GM21825 (cell line): Measurements from ENCODE around the gene MRPL23.

Experiments used
- ATAC-seq: cut with Tn5 transposase; IDR thresholded peaks from one replicate; pipeline ENCODE4 v1.9.1; 2021; ENCODE audit warnings: mild to moderate bottlenecking, moderate library complexity; ENCODE audit not compliant: unreplicated experiment

MRPL23 gene

DNA sequence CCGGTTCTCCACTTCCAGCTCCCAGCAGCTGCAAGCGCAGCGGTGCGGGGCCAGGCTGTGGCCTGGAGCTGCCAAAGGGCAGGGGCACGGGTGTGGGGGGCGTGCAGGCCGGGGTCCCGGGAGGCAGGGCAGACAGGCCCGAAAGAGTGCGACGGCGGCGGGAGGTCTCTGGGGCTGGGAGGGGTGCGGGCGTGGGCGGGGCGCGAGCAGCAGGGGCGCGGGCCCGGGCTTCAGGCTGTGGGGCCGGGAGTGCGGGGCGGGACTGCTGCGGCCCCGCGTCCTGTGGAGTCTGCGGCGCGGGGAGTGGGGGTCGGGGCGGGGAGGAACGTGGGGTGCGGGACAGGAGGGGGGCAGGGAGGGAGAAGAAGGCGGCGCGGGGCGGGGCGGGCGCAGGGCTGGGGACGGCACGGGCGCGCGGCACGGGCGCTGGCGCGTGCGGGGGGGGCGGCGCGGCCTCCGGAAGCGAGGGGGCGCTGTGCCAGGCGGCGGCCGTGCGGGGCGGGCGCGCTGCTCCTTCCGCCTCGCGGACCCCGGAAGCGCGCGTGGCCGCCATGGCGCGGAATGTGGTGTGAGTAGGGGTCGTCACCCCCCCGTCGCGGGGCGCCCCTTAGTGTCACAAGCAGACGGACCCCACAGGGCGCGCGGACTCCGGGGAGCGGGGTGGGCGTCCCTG is at the start of gene MRPL23:
Gene MRPL23, plus strand, starts transcription at position 521 of the 673 bp plus-strand sequence. Its CDS starts 31 bp downstream, at position 552.
- ATAC-seq = no peak

DNA sequence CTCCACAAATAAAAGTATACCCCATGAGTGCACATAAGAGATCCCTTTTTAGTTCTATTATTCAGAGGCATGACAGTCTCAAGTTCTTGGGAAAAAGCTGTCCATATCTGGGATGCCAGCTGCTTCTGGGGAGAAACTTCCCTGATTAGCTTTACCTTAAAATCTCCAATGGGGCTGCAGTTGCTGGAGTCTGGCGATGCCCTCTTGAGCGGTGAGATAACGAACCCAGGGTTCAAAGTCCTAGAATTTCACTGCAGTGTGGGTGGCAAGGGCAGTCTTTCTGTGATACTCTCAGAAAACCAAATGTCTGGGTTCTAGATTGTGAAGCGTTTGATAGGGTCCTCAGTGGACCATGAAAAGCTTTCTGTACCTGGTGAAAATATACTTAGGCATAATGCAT is 48.0 kb upstream of the MRPL23 start:
- ATAC-seq = no peak

DNA sequence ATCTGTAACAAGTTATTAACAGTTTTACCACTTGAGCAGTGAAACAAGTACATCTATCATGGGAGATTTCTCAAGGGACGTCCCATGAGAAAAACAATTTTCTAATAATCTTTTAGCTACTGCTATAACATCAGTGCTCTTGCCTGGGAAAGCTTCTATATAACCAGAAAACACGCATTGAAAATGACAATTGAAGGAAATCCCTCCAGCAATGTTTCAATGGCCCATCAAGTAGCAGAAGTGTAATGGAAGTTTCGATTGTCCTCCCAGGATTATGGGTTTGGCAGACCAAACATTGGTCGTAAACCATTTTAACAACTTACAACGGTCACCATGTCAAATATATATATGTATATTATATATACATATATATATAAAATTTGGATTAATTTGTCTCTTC is 47.4 kb upstream of the MRPL23 start:
- no peak for ATAC-seq

DNA sequence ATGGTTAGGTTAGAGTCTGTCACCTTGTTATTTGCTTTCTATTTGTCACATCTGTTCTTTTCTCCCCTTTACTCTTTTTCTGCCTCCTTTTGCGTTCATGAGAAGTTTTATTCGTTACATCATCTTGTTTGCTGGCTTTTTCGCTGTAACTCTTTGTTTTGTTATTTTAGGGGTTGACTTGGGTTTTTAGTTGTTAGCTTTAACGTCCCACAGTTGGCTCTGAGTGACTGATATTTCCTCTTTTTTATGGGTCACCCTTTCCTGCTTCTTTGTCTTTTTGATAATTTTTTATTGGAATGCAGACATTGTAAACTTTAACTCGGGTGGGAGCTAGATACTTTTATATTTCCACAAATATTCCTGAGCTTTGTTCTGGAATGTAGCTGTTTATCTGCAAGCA is 41.0 kb upstream of the MRPL23 start:
- ATAC-seq = no peak

DNA sequence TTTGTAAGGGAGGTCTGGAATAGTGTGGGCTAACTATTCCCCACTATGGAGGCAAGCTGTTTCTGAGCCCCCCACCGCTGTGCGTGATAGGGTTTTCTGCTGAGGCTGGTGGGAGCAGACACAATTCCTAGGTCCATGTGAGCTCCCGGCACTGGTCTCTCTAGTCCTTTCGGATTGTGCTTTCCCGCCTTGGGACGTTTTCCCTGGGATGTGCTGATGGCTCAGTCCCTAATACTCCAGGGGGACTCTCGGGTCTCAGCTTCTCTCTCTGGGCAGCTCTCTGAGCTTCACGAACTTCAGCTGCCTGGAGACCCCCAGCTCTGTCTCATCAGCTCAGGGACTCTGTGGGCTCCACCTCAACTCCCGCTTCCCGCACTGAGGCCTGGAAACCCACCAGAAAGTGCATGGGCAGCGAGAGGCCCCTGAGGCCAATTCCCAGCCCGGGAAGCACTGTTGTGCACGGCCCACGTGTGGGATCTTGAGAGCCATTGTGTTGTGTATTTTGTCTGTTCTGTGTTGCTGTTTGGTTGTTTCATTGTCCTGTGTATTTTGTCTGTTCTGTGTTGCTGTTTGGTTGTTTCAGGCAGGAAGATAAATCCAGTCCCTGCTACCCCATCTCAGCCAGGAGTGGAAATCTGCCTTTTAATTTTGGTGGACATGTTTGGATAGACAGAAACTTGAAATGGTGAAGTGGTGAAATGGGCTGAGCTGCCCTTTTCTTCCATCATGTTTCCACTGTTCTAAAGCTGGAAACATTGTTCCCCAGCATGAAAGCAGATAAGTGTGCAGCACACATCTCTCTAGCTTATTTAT is 40.3 kb upstream of the MRPL23 start:
- ATAC-seq = no peak

DNA sequence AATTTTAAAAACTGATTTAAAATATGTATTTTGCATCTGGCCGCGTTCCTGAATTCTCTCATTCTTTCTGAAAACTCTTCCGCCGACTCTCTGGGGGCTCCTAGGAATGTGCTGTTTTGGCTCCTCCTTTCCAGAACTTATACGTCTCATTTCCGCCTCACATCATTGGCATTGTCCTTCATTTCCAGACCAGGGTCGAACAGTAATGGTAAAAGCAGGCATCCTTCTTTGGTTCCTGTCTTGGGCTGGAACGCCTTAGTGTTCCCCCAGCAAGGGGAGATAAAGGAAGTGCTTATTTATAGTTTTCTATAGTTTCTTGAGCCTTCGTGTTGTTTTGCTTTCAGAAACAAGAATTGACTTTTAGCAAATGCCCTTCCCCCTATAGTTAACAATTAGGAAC is 38.5 kb upstream of the MRPL23 start:
- ATAC-seq = no peak

DNA sequence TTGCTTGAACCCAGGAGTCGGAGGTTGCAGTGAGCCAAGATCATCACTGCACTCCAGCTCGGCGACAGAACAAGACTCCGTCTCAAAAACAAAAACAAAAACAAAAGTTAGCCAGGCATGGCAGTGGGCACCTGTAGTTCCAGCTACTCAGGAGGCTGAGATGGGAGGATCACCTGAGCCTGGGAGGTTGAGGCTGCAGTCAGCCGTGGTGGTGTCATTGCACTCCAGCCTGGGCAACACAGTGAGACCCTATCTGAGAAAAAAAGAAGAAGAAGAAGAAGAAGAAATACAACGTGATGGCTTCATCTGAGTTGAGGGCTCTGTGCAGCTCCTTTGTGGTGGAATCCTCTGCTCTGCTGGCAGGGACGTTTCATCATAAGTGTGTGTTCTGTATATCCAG is 37.6 kb upstream of the MRPL23 start:
- ATAC-seq = no peak

DNA sequence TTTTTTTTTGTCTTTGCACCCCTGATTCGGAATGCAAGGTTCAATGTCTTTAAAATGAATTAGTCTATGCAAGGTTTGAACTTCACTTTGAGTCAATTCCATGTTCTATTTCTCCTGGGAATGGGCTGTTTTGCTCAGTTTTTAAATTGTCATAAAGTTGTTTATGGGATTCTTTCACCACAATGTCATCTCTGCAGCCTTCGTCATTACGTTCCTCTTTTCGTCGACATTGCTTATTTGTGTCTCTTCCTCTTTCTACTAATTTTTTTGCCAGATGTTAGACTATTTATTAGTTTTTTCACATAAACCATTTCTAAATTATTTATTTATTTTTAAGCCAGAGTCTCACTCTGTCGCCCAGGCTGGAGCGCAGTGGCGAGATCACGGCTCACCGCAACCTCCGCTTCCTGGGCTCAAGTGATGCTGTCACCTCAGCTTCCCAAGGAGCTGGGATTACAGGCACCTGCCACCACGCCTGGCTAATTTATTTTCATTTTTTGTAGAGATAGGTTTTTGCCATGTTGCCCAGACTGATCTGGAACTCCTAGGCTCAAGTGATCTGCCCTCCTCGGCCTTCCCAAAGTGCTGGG is 34.7 kb upstream of the MRPL23 start:
- no peak for ATAC-seq

DNA sequence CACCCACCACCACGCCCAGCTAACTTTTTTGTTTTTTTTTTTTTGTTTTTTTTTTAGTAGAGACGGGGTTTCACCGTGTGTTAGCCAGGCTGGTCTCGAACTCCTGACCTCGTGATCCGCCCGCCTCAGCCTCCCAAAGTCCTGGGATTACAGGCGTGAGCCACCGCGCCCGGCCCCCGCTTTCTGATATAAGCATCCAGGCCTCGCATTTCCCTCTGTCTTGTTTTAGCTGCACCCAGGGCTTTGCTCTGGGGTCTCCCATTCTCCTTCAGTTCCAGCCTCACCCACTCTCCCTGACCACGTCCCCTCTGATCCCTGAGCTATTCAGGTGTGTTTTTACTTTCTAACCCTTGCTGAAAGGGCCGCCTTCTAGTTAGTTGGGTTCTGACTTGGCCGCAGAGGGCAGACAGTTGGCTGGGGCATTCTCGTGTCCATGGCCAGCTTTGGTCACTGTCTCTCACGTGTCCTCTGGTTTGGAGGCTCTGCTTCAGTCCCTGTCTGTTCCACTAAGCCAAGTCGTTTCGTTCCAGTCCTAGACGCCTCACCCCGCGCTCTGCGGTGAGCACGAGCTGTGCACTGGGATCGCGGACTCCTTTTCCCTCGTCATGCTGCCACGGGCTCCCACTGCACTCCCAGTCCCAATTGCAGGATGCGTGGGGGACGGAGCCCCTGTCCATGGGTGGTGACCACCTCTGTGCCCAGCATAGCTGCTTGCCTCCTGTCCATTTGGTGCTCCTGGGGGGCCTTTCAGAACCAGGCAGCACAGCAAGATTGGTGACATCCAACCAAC is 33.7 kb upstream of the MRPL23 start:
- no peak for ATAC-seq

DNA sequence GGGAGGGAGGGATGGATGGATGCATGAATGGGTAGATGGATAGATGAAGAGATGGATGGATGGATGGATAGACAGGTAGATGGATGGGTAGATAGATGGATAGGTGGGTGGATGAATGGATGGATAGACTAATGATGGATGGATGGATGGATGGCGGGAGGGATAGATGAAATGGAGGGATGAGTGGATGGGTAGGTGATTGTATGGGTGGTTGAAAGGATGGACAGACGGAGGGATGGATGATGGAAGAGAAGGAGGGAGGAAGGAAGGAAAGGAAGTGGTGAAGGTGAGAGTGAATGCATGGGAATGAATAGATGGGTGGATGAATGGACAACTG is 31.4 kb upstream of the MRPL23 start:
- no peak for ATAC-seq

DNA sequence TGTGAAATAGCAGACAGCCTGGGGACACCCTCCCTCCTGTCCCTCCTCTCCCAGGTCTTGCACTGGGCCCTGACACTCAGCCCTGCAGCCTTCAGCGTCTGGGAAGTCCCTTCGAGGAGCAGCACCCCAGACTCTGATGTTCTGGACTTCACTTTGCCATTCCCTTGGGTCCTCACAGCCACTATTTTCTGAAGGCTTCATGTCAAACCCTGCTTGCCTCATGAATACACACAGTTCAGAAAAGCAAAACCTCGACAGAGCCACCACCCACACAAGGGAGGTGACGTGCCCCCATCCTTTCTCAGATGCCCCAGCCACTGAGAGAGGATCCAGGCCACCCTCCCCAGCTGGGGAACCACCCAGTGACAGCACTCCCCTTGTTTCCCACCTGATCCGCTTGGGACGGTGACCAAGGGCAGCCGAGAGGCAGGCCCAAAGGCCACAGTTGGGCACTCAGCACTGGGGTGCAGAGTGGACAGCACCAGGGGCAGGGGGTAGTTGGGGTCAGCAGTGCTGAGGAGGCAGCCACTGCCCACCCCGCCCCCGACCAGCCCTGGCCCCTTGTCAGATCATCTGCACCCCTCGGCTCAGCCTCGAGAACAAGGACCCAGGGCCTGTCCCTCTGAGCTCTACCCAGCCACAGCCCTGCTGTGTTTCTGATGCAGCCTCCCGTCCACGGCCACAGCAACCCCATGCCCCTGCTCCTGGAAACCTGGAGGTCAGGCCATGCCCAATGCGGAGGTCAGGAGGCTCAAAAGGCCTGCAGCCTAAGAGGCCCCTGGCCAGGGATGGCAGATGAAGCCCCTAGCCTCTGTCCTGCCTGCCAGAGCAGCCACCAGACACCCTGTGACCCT is 30.8 kb upstream of the MRPL23 start:
- ATAC-seq = no peak

DNA sequence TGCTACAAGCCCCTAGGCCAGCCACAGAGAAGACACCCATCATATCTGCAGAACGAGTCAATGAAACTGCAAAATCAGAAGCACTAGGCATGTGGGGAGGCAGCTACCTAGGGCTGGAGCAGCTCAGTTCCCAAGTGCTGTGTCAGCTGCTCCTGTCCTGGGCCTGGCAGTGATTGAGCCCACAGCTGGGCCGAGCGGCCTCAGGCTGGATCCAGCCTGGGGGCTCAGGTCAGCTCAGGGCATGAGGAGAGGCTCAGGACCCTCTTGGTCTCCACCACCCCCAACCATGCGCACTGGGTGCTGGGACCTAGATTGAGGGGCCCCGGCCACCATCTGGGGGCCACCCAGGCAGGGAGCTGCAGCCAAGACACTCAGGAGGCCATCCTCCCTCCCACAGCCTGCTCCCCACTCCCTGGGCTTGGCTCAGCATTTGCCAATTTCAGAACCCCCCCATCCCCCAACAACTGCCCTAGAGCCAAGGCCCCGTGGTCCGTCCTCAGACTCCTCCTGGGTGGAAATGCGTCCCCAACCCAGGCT is 30.1 kb upstream of the MRPL23 start:
- ATAC-seq = no peak

DNA sequence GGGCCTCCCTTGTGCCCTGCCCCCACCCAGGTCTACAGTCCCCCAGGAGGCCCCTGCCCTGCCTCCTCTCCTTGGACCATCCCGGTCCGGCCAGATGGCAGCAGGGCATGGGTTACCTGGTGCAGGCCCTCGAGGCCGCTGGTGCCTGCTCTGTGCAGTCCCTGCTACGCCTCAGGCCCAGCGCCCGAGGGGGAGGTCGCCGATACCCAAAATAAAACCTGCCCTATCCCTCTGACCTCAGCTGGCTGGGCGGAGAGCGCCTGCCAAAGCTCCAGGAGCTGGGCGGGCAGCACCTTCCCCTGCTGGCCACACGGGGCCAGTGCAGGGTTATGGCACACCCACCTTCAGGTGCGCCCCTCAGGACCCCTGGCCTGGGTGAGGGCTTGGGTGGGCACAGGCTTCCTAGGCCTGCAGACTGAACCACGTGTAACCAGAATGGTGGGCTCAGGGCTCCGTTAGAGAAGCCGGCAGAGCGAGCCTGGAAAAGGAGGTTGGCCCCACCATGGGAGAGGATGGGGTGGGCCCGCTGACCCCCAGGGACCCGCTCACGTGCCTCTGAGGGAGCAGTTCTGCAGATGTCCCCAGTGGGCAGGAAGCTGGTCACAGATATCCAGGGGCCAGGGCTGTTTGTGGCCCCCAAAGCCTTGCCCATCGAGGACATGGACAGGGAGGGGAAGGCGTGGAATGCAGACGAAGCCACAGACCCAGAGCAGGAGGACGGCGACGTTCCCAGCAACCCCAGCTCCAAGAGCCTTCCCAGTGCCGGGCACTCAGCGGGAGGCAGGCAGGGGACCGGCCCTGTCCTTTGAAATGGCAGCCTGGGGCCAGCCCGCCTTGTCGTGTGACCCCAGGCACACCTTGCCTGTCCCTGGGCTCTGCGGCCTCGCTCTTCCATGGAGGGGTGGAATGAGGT is 29.4 kb upstream of the MRPL23 start:
- no peak for ATAC-seq

DNA sequence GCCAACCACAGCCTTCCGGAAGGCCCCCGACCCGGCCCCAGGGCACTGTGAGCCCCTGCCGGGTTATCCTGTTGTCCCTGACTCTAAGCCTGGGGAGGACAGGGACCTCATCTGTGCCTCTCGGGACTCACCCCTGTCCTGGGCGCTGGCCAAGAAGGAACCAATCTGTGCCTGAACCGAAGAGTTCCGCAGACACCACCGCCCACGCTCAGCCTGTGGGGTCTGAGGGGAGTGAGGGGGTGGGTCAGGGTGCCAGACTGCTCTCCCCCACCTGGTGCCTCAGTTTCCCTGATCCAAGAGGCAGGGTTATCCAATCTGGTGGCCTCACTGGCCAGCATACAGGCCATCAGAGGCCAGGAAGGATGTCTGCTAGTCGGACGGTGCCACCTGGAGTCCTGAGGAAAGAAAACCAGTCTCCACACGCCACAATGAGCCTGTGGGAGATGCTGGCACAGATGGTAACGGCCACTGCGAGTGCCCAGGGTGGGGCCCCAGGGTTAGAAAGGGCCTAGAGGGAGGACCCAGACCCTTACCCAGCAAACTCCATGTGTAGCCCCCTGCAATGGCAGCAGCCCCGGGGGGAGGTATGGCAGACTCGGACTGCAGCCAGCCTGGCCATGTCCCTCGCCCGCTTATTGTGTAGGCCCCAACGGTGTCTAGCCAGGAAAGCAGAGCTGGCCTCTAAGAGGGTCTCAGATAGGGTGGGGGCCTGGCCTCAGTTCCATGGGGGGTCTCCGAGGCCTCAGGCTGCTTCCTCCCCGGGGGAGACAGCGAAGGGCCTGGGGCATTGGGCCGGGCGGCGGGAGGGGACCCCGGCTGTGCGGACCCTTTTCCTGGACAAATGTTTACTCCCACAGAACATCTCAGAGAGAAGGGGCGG is 28.5 kb upstream of the MRPL23 start:
- ATAC-seq = no peak

DNA sequence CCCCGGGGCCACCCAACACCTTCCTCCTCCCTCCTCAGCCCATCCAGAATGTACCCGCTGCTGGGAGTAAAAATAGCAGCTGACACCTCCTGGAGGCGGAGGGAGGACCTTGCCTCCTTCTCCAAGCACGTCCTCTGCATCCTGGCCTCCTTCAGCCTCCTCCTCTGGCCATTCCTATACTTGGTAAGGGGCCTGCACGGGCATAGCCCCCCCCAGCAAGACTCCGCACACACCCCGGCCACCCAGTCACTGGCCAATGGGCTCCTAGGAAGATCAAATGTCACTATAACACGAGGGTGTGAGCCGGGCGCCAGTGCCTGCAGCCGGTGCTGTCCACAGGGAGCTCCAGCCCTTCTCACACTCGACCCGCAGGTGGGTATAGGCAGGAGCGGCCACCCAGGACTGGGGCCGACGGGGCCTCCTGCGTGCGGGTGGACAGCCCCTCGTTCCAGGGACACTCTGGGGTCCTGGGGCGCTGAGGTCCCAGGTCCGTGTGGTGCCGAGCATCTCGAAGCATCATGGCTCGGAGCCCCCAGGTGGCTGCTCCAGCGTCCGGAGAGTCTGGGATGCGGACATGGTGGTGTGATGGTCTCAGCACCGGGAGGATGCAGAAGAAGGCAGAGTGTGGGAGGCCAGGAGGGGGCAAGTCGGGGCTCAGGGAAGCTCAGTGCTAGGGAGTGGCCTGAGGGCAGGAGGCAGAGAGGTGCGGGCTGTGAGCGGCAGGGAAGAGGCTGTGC is 27.6 kb upstream of the MRPL23 start, which contains the start of gene TNNT3:
Gene TNNT3, plus strand, starts transcription at position 313 of the 737 bp plus-strand sequence. CDS start 3,172 bp downstream, outside the sequence.
- no peak for ATAC-seq

DNA sequence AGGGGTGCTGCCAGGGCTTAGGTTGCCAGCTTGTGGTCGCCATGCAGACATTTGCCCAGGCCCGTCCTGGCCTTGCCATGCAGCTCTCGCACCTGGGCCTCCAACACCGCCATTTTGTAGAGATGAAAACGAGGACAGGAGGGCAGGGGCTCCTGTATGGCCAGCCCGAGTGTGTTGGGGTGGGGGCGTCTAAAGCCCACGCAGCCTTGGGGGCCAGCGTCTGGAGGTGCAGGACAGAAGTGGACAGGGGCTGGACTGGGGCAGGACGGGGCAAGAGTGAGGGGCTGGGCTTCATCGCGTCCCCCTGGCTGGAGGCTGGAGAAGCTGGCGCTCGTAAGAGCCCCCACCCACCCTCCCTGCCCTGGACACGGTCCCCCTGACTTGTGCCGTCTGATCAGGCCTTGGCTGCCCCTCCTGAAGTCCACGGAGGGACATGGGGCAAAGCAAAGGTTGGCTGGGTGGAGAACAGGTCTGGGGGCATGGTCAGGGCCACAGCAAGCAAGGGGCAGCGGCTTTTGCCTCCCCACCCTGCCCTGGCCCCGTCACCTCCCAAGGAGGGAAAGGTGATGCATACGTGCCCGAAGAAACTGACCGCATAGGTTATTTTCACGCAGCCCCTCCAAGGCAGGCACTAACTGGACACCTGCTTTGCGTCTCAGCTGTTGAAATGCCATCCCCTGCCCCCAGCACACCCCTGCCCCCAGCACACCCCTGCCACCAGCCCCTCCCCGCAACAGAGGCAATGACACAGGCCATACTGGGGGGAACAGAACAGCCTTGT is 26.8 kb upstream of the MRPL23 start:
- ATAC-seq = no peak
